ENCODE data around the gene NR2F6.

The NR2F6 gene

DNA sequence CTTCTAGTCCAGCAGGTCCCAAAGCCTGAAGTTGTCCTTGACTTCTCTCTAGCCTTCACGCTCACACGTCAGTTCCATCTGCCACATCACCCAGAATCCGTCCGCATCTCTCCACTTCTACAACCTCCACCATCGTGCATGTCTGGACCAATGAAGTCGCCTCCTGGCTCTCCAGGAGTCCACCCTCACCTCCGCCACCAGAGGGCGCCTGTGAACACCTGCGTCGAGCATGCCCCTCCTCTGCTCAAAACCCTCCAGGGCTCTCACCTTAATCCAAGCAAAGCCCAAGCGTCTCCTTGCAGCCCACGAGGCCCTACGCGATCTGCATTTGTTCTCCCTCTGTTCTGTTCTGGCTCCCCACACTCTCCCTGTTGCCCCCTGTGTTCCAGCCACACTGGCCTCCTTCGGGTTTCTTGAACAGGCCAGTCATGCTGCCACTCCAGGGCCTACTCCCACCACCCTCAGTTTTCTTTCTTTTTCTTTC, 15.2 kb upstream of the NR2F6 start (continued):
- TF ChIP-seq BCL11B (tag by site-specific recombination; IDR thresholded peaks at IDR 0.05; ENCODE audit: low read depth) (no peak), ATF2 (tag by site-specific recombination; IDR thresholded peaks at IDR 0.05; ENCODE audit: low read depth) (no peak), ZNF600 (tag by site-specific recombination; IDR thresholded peaks at IDR 0.05) (peak; percentile 96), ZNF302 (tag by site-specific recombination; IDR thresholded peaks at IDR 0.05; ENCODE audit: low read depth) (no peak), ZNF670 (tag by site-specific recombination; IDR thresholded peaks at IDR 0.05; ENCODE audit: low read depth) (no peak), ZBTB20 (tag by site-specific recombination; IDR thresholded peaks at IDR 0.05) (peak; percentile 35; the same call in 1 of the 2 replicates), ZNF426 (tag by site-specific recombination; IDR thresholded peaks at IDR 0.05) (no peak), ZNF146 (tag by site-specific recombination; IDR thresholded peaks at IDR 0.05) (no peak), MEIS1 (CRISPR knock-in tag; IDR thresholded peaks at IDR 0.05; ENCODE audit: borderline replicate concordance) (no peak), ZNF529 (tag by site-specific recombination; IDR thresholded peaks at IDR 0.05; ENCODE audit: insufficient replicate concordance) (no peak), ZNF518A (tag by site-specific recombination; conservative IDR thresholded peaks at IDR 0.05; ENCODE audit: low read depth) (no peak), ZNF843 (tag by site-specific recombination; IDR thresholded peaks at IDR 0.05) (no peak), ZNF175 (tag by site-specific recombination; IDR thresholded peaks at IDR 0.05) (no peak), MZF1 (tag by site-specific recombination; IDR thresholded peaks at IDR 0.05; ENCODE audit: borderline replicate concordance) (no peak), ZNF248 (tag by site-specific recombination; IDR thresholded peaks at IDR 0.05) (no peak)
- TF ChIP-seq, protein P1, sequence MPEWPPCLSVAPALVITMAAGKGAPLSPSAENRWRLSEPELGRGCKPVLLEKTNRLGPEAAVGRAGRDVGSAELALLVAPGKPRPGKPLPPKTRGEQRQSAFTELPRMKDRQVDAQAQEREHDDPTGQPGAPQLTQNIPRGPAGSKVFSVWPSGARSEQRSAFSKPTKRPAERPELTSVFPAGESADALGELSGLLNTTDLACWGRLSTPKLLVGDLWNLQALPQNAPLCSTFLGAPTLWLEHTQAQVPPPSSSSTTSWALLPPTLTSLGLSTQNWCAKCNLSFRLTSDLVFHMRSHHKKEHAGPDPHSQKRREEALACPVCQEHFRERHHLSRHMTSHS (tag by site-specific recombination; IDR thresholded peaks at IDR 0.05): no peak
- TF ChIP-seq, protein P2, sequence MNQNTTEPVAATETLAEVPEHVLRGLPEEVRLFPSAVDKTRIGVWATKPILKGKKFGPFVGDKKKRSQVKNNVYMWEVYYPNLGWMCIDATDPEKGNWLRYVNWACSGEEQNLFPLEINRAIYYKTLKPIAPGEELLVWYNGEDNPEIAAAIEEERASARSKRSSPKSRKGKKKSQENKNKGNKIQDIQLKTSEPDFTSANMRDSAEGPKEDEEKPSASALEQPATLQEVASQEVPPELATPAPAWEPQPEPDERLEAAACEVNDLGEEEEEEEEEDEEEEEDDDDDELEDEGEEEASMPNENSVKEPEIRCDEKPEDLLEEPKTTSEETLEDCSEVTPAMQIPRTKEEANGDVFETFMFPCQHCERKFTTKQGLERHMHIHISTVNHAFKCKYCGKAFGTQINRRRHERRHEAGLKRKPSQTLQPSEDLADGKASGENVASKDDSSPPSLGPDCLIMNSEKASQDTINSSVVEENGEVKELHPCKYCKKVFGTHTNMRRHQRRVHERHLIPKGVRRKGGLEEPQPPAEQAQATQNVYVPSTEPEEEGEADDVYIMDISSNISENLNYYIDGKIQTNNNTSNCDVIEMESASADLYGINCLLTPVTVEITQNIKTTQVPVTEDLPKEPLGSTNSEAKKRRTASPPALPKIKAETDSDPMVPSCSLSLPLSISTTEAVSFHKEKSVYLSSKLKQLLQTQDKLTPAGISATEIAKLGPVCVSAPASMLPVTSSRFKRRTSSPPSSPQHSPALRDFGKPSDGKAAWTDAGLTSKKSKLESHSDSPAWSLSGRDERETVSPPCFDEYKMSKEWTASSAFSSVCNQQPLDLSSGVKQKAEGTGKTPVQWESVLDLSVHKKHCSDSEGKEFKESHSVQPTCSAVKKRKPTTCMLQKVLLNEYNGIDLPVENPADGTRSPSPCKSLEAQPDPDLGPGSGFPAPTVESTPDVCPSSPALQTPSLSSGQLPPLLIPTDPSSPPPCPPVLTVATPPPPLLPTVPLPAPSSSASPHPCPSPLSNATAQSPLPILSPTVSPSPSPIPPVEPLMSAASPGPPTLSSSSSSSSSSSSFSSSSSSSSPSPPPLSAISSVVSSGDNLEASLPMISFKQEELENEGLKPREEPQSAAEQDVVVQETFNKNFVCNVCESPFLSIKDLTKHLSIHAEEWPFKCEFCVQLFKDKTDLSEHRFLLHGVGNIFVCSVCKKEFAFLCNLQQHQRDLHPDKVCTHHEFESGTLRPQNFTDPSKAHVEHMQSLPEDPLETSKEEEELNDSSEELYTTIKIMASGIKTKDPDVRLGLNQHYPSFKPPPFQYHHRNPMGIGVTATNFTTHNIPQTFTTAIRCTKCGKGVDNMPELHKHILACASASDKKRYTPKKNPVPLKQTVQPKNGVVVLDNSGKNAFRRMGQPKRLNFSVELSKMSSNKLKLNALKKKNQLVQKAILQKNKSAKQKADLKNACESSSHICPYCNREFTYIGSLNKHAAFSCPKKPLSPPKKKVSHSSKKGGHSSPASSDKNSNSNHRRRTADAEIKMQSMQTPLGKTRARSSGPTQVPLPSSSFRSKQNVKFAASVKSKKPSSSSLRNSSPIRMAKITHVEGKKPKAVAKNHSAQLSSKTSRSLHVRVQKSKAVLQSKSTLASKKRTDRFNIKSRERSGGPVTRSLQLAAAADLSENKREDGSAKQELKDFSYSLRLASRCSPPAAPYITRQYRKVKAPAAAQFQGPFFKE (tag by site-specific recombination; IDR thresholded peaks at IDR 0.05; ENCODE audit: borderline replicate concordance): no peak
- TF ChIP-seq, protein P3, sequence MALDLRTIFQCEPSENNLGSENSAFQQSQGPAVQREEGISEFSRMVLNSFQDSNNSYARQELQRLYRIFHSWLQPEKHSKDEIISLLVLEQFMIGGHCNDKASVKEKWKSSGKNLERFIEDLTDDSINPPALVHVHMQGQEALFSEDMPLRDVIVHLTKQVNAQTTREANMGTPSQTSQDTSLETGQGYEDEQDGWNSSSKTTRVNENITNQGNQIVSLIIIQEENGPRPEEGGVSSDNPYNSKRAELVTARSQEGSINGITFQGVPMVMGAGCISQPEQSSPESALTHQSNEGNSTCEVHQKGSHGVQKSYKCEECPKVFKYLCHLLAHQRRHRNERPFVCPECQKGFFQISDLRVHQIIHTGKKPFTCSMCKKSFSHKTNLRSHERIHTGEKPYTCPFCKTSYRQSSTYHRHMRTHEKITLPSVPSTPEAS (tag by site-specific recombination; IDR thresholded peaks at IDR 0.05): no peak
- TF ChIP-seq, protein P4, sequence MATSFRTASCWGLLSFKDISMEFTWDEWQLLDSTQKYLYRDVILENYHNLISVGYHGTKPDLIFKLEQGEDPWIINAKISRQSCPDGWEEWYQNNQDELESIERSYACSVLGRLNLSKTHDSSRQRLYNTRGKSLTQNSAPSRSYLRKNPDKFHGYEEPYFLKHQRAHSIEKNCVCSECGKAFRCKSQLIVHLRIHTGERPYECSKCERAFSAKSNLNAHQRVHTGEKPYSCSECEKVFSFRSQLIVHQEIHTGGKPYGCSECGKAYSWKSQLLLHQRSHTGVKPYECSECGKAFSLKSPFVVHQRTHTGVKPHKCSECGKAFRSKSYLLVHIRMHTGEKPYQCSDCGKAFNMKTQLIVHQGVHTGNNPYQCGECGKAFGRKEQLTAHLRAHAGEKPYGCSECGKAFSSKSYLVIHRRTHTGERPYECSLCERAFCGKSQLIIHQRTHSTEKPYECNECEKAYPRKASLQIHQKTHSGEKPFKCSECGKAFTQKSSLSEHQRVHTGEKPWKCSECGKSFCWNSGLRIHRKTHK (tag by site-specific recombination; IDR thresholded peaks at IDR 0.05): no peak
- TF ChIP-seq, protein P5, sequence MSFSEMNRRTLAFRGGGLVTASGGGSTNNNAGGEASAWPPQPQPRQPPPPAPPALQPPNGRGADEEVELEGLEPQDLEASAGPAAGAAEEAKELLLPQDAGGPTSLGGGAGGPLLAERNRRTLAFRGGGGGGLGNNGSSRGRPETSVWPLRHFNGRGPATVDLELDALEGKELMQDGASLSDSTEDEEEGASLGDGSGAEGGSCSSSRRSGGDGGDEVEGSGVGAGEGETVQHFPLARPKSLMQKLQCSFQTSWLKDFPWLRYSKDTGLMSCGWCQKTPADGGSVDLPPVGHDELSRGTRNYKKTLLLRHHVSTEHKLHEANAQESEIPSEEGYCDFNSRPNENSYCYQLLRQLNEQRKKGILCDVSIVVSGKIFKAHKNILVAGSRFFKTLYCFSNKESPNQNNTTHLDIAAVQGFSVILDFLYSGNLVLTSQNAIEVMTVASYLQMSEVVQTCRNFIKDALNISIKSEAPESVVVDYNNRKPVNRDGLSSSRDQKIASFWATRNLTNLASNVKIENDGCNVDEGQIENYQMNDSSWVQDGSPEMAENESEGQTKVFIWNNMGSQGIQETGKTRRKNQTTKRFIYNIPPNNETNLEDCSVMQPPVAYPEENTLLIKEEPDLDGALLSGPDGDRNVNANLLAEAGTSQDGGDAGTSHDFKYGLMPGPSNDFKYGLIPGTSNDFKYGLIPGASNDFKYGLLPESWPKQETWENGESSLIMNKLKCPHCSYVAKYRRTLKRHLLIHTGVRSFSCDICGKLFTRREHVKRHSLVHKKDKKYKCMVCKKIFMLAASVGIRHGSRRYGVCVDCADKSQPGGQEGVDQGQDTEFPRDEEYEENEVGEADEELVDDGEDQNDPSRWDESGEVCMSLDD (tag by site-specific recombination; IDR thresholded peaks at IDR 0.05): no peak

Data from HEK293 (cell line).